SK-N-SH (cell line): ENCODE measurements around the gene DPY19L1. TPM values are rescaled to one million over a fixed set of nuclear protein-coding genes. Genes with fewer than 3 reads are reported as not detected.
"Not testable (repeated sequence)": the region's sequence is repeated elsewhere in the genome, so short reads cannot be mapped to it uniquely, and the experiment has no call there.

Experiments
- CTCF ChIA-PET: fragments of 300-600, 350-600 bp; formaldehyde crosslinking; extraction: SDS; loops from one replicate; lab custom pipeline; 2021; lab: Yijun Ruan, JAX
- POLR2A ChIA-PET: fragments of 350-600 bp; sonication (Branson Sonifier 250); formaldehyde crosslinking; extraction: SDS; loops from one replicate; lab custom pipeline; 2020; ENCODE audit warnings: antibody characterized with exemption, inconsistent platforms; lab: Yijun Ruan, JAX
- DNase-seq: peaks from one replicate; pipeline ENCODE4 v3.0.0; 2012
- H2AFZ ChIP-seq: fragments of 200-600 bp; sonication (generic); 2 replicates; pipeline ENCODE4 v1.8.1; 2016; ENCODE audit warnings: antibody characterized with exemption, mild to moderate bottlenecking, low read depth
- H3F3A ChIP-seq: fragments of 200-600 bp; sonication (generic); replicated peaks from 2 replicates; pipeline ENCODE3; 2016; ENCODE audit warnings: antibody characterized with exemption, mild to moderate bottlenecking; ENCODE audit not compliant: insufficient read depth
- H3K27ac ChIP-seq, 2 experiments: fragments of 200-500 bp in 1 of 2; fragments of 200-600 bp in 1 of 2; sonication (Bioruptor generic) in 1 of 2; sonication (generic), shearing (Covaris generic) in 1 of 2; 2 replicates each; pipeline versions ENCODE4 v1.5.1 to v1.6.1; 2014 to 2016; ENCODE audit warnings: low read depth in 2 of 2, inconsistent platforms in 1 of 2, low read length in 1 of 2, mild to moderate bottlenecking in 1 of 2, mixed read lengths in 1 of 2
- H3K27me3 ChIP-seq: fragments of 200-600 bp; sonication (generic), shearing (Covaris generic); 2 replicates; pipeline ENCODE4 v1.6.1; 2016; ENCODE audit warnings: mixed run types; ENCODE audit not compliant: insufficient read depth
- H3K36me3 ChIP-seq, 2 experiments: fragments of 200-500 bp in 1 of 2; fragments of 200-600 bp in 1 of 2; sonication (Bioruptor generic) in 1 of 2; sonication (generic) in 1 of 2; replicated peaks in 1 of 2; 2 replicates each; pipeline versions ENCODE3 to v1.5.1; 2014 to 2016; ENCODE audit warnings: low read length in 1 of 2, mild to moderate bottlenecking in 1 of 2; ENCODE audit not compliant: insufficient read depth in 2 of 2, control insufficient read depth in 1 of 2
- H3K4me1 ChIP-seq, 2 experiments: fragments of 200-500 bp in 1 of 2; fragments of 200-600 bp in 1 of 2; sonication (Bioruptor generic) in 1 of 2; sonication (generic), shearing (Covaris generic) in 1 of 2; 2 replicates each; pipeline versions ENCODE4 v1.5.1 to v1.6.1; 2014 to 2016; ENCODE audit warnings: low read depth in 1 of 2, low read length in 1 of 2, mixed run types in 1 of 2; ENCODE audit not compliant: insufficient read depth in 2 of 2, control insufficient read depth in 1 of 2
- H3K4me2 ChIP-seq: fragments of 200-600 bp; sonication (generic), shearing (Covaris generic); 2 replicates; pipeline ENCODE4 v1.6.1; 2017; ENCODE audit warnings: mixed run types
- H3K4me3 ChIP-seq, 2 experiments: fragments of 200-500 bp in 1 of 2; fragments of 200-600 bp in 1 of 2; sonication (Bioruptor generic) in 1 of 2; sonication (generic), shearing (Covaris generic) in 1 of 2; 2 replicates each; pipeline versions ENCODE4 v1.5.1 to v1.8.1; 2014 to 2016; ENCODE audit warnings: low read depth in 2 of 2, inconsistent platforms in 1 of 2, low read length in 1 of 2, mild to moderate bottlenecking in 1 of 2, mixed read lengths in 1 of 2, moderate library complexity in 1 of 2
- H3K79me2 ChIP-seq: fragments of 200-600 bp; sonication (generic); 2 replicates; pipeline ENCODE4 v1.8.1; 2017; ENCODE audit warnings: mild to moderate bottlenecking; ENCODE audit not compliant: insufficient read depth
- H3K9ac ChIP-seq: fragments of 200-600 bp; sonication (generic); 2 replicates; pipeline ENCODE4 v1.6.1; 2017; ENCODE audit warnings: mixed run types
- H3K9me2 ChIP-seq: fragments of 200-600 bp; sonication (generic); 2 replicates; pipeline ENCODE4 v1.6.1; 2017; ENCODE audit warnings: mixed run types
- H3K9me3 ChIP-seq: fragments of 200-600 bp; sonication (generic); 2 replicates; pipeline ENCODE4 v1.6.1; 2017; ENCODE audit warnings: mixed run types, mild to moderate bottlenecking, moderate library complexity
- H4K20me1 ChIP-seq: fragments of 200-600 bp; sonication (generic); 2 replicates; pipeline ENCODE4 v1.6.1; 2017; ENCODE audit warnings: mild to moderate bottlenecking, mixed run types; ENCODE audit not compliant: insufficient read depth
- WGBS: methylation state at CpG from one replicate; pipeline ENCODE4 v1.1.6; 2017; ENCODE audit warnings: low lambda C conversion rate; 5-methylcytosine and 5-hydroxymethylcytosine counted together
- polyA plus RNA-seq, 3 experiments: library from polyadenylated mRNA; depleted of rRNA; stranded (reverse); fragments of >200 nt; gene quantifications; 2 replicates each; pipeline ENCODE4 v1.2.3, GENCODE V29; 2012

DPY19L1 gene
- polyA plus RNA-seq, 1 of the 3 experiments (the other 2 are of a cell fraction), result 27.7 TPM

- H4K20me1 ChIP-seq, H3K4me3 ChIP-seq, H3K36me3 ChIP-seq, H2AFZ ChIP-seq, H3K9me3 ChIP-seq, DNase-seq, H3K4me1 ChIP-seq, H3K27me3 ChIP-seq, H3K79me2 ChIP-seq, H3K9me2 ChIP-seq, H3K9ac ChIP-seq, H3F3A ChIP-seq, H3K27ac ChIP-seq, POLR2A ChIA-PET, H3K4me2 ChIP-seq, CTCF ChIA-PET: not testable (repeated sequence)
- WGBS, result 29% methylated on average over 4 of the region's 4 CpGs
These were observed 116.8 kb downstream of the DPY19L1 start for GRCh38 chr7:34920470-34920869.

DNA sequence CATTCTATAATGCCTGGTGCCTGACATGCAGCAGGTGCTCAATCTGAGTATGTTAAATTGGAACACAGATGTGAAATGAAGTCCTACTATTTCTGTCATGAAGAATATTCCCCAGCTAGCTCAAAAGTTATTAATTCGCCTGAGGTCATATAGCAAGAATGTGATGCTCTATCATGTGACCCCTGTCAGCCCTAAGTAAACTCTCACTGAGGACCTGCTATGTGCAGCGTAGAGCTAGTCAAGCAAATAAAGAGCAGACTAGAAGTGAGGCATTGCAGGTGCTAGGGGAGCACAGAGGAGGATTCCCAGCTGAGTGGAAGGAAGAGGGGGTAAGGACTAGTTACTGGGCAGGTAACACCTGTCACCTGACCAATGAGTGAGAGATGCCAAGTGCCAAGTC, 118.2 kb downstream of the DPY19L1 start:
- H3F3A ChIP-seq, H2AFZ ChIP-seq, H3K79me2 ChIP-seq, H3K27me3 ChIP-seq, H3K9me2 ChIP-seq, H3K27ac ChIP-seq, CTCF ChIA-PET, H3K4me1 ChIP-seq, H3K4me3 ChIP-seq, H4K20me1 ChIP-seq, POLR2A ChIA-PET, H3K9me3 ChIP-seq, DNase-seq, H3K9ac ChIP-seq, H3K36me3 ChIP-seq, H3K4me2 ChIP-seq: not testable (repeated sequence)
- 53% methylated on average over 2 of the region's 2 CpGs for WGBS

- 15% methylated on average over 5 of the region's 6 CpGs for WGBS
- H3K27me3 ChIP-seq, H3K4me3 ChIP-seq, H3K9ac ChIP-seq, H4K20me1 ChIP-seq, H3F3A ChIP-seq, H3K27ac ChIP-seq, H3K4me1 ChIP-seq, H2AFZ ChIP-seq, H3K9me2 ChIP-seq, CTCF ChIA-PET, H3K4me2 ChIP-seq, DNase-seq, H3K9me3 ChIP-seq, H3K79me2 ChIP-seq, H3K36me3 ChIP-seq, POLR2A ChIA-PET: not testable (repeated sequence)
These were observed 119.0 kb downstream of the DPY19L1 start for GRCh38 chr7:34918198-34918861.

DNA sequence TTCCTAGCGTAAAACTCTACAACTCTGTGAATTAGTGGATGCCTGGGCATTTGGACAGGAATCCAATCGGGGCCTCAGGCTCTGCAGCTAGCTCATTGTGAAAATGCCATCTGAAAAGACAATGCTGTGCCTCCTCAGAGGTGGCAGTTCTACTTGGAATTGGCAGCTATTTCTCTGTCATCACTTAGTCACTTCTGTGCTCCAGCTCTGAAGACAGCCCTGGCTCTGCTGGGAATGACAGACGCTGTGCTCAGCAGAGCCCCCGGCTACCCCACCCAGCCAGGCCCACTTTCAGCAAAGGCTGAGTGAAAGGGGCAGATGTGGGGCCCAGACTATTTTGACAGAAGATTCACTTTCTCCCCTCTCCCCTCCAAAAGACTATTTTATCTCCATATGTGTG, 119.8 kb downstream of the DPY19L1 start:
- H3K9ac ChIP-seq, H3K79me2 ChIP-seq, H3K4me1 ChIP-seq, H3F3A ChIP-seq, H3K4me3 ChIP-seq, H3K9me3 ChIP-seq, H3K9me2 ChIP-seq, H4K20me1 ChIP-seq, H3K4me2 ChIP-seq, H2AFZ ChIP-seq, H3K27ac ChIP-seq, H3K27me3 ChIP-seq, H3K36me3 ChIP-seq, POLR2A ChIA-PET, DNase-seq, CTCF ChIA-PET: not testable (repeated sequence)
- 39% methylated on average over 4 of the region's 4 CpGs for WGBS
